Common myeloid progenitor, CD34-positive (primary cell): ENCODE measurements around the gene MRPS18A.

Experiments used
- CTCF ChIA-PET: fragments of 350-600 bp; sonication (Branson Sonifier 250); formaldehyde crosslinking; loops from one replicate; lab custom pipeline; 2021; ENCODE audit warnings: antibody characterized with exemption; lab: Charles Lee
- POLR2A ChIA-PET: fragments of 350-600 bp; sonication (Branson Sonifier 250); formaldehyde crosslinking; loops from one replicate; lab custom pipeline; 2021; ENCODE audit warnings: antibody characterized with exemption; lab: Charles Lee
- DNase-seq, 3 donors: peaks; one replicate each; pipeline versions ENCODE4 v3.0.0 to v3.0.0-alpha.2; 2013
- H3K27ac ChIP-seq, 2 experiments: 1 replicate in 1 of 2; 2 replicates in 1 of 2; pipeline ENCODE4 v1.7.0; 2013; ENCODE audit warnings: inconsistent platforms in 2 of 2, low read length in 2 of 2, mild to moderate bottlenecking in 2 of 2, low read depth in 1 of 2, moderate library complexity in 1 of 2; ENCODE audit not compliant: severe bottlenecking in 2 of 2, insufficient read depth in 1 of 2, poor library complexity in 1 of 2
- H3K27me3 ChIP-seq, 5 experiments: replicated peaks in 2 of 5; 1 replicate in 3 of 5; 2 replicates in 2 of 5; pipeline versions ENCODE4 v1.6.1 to v1.7.0; 2013; ENCODE audit warnings: low read length in 4 of 5, mild to moderate bottlenecking in 2 of 5, moderate library complexity in 2 of 5, inconsistent platforms in 1 of 5; ENCODE audit not compliant: insufficient read depth in 5 of 5, control insufficient read depth in 4 of 5
- H3K36me3 ChIP-seq, 4 experiments: 1 replicate in 2 of 4; 2 replicates in 2 of 4; pipeline versions ENCODE4 v1.6.1 to v1.7.0; 2013; ENCODE audit warnings: low read length in 3 of 4, control low read depth in 1 of 4, mild to moderate bottlenecking in 1 of 4; ENCODE audit not compliant: control insufficient read depth in 4 of 4, insufficient read depth in 4 of 4
- H3K4me1 ChIP-seq, 4 experiments: 1 replicate in 3 of 4; 2 replicates in 1 of 4; pipeline versions ENCODE4 v1.6.1 to v1.7.1; 2013; ENCODE audit warnings: low read length in 3 of 4, mild to moderate bottlenecking in 3 of 4, control low read depth in 1 of 4, inconsistent platforms in 1 of 4, moderate library complexity in 1 of 4; ENCODE audit not compliant: control insufficient read depth in 4 of 4, insufficient read depth in 4 of 4; ENCODE audit errors: control extremely low read depth in 1 of 4
- H3K4me3 ChIP-seq, 7 experiments: 1 replicate in 4 of 7; 2 replicates in 3 of 7; pipeline versions ENCODE4 v1.5.1 to v1.7.0; 2013; ENCODE audit warnings: mild to moderate bottlenecking in 7 of 7, low read length in 6 of 7, moderate library complexity in 6 of 7, inconsistent platforms in 2 of 7, low read depth in 2 of 7, control low read depth in 1 of 7; ENCODE audit not compliant: insufficient read depth in 4 of 7, control insufficient read depth in 1 of 7; ENCODE audit errors: extremely low read depth in 1 of 7
- H3K9me3 ChIP-seq, 5 experiments: 1 replicate in 4 of 5; 2 replicates in 1 of 5; pipeline versions ENCODE4 v1.6.1 to v1.7.1; 2013; ENCODE audit warnings: low read length in 4 of 5, mild to moderate bottlenecking in 2 of 5, inconsistent platforms in 1 of 5, low read depth in 1 of 5, moderate library complexity in 1 of 5; ENCODE audit not compliant: control insufficient read depth in 4 of 5, insufficient read depth in 2 of 5; ENCODE audit errors: control extremely low read depth in 1 of 5
- WGBS: methylation state at CpG from one replicate; pipeline ENCODE4 v1.1.5; 2013; ENCODE audit not compliant: insufficient coverage; 5-methylcytosine and 5-hydroxymethylcytosine counted together

The MRPS18A gene

DNA sequence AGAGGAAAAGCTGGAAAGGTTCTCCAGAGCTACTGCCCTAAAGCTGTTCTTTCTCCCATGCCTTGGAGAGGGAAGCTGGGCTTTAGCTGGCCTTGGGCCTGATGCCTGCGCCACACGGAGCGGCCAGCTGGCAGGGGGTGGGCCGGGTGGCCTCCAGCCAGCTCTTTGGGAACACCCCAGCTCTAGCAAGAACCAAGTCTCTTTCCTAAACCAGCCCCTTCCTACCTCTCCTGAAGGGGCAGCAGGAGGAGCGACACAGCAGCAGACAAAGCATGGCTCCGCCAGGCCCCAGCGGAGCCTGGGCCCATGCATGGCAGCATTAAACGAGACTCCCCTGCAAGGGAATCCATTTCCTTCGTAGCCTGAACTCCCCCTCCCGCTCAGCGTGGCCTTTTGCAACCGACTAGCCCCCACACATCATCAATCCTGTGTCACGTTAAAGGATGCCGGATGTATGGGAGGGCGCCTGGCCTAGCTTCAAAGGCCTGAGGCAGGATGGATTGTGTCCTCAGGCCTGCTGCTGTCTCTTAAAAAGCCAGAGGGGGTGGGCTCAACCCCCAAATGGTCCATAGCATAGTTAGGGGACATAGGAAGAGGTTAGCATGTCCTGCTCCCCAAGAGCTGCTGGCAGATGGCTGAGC is 14.0 kb downstream of the MRPS18A start:
- DNase-seq, result no peak
- POLR2A ChIA-PET, result no interaction called here
- H3K4me3 ChIP-seq, result no peak overlapping the region
- peaks cover 0 to 12% (median 0%) of the 10 kb centered on the region in 4 experiments for H3K4me1 ChIP-seq
- H3K9me3 ChIP-seq, result no peaks in the 10 kb centered on the region
- CTCF ChIA-PET, result interaction anchor here (0.7 to 1.9 kb wide), 4 partner anchors 9 to 278 kb away, joined by 3 to 5 read pairs (median 4); no protein-coding TSS in a partner anchor
- 98% methylated on average over 14 of the region's 15 CpGs for WGBS
- no peak overlapping the region for H3K27ac ChIP-seq
- H3K27me3 ChIP-seq, result no peaks in the 10 kb centered on the region
- peaks cover 18 to 78% (median 71%) of the 10 kb centered on the region in 4 experiments for H3K36me3 ChIP-seq

DNA sequence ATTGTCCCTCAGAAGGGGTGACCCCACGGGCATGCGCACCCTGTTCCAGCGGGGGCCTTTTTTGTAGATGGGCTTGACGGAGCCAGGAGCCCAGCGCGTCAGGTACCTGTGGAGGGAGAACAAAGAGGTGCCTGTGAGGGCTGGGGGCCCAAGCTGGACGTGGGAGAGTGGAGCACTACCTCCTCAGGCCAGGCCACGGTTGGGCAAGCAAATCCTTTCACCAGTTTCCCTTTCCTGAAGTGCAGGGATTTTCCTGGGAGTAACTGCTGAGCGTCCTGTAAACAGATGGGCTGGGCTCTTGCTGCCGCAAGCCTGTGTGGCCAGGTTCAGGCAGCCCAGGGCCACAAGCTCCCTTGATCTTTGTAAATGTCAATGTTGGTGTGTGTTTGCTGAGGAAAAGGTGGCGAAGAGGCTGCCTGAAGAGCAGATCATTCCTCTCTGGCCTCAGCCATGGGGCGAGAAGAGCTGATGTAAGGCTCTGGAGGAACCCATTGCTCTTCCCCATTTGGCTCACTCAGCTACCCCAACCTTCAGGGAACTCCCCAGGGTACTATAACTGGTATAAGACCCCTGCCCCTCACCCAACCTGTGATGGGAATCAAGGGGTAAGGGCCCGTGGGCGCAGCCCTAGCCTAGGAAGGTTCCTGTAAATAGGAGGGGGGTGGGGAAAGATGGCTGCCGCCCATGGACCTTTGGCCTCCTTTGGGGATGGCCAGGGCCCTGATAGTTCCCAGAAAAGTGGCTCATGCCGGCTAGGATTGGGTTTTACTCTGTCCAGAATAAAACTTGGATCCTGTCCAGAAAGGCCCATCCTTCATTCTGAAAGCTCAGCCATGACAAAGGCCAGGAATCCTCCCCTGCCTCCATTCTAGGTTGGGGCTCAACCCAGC is 15.5 kb downstream of the MRPS18A start:
- no peak overlapping the region for H3K4me3 ChIP-seq
- POLR2A ChIA-PET, result no interaction called here
- CTCF ChIA-PET, result interaction anchor here (0.9 to 9.1 kb wide), 7 partner anchors 16 to 405 kb away, joined by 3 to 89 read pairs (median 5); no protein-coding TSS in a partner anchor
- peaks cover 13 to 63% (median 56%) of the 10 kb centered on the region in 4 experiments for H3K36me3 ChIP-seq
- no peaks in the 10 kb centered on the region for H3K27me3 ChIP-seq
- no peak overlapping the region for H3K27ac ChIP-seq
- peaks cover 0 to 18% (median 13%) of the 10 kb centered on the region in 4 experiments for H3K4me1 ChIP-seq
- H3K9me3 ChIP-seq, result no peaks in the 10 kb centered on the region
- WGBS, result 95% methylated on average over 14 of the region's 16 CpGs
- no peak for DNase-seq

DNA sequence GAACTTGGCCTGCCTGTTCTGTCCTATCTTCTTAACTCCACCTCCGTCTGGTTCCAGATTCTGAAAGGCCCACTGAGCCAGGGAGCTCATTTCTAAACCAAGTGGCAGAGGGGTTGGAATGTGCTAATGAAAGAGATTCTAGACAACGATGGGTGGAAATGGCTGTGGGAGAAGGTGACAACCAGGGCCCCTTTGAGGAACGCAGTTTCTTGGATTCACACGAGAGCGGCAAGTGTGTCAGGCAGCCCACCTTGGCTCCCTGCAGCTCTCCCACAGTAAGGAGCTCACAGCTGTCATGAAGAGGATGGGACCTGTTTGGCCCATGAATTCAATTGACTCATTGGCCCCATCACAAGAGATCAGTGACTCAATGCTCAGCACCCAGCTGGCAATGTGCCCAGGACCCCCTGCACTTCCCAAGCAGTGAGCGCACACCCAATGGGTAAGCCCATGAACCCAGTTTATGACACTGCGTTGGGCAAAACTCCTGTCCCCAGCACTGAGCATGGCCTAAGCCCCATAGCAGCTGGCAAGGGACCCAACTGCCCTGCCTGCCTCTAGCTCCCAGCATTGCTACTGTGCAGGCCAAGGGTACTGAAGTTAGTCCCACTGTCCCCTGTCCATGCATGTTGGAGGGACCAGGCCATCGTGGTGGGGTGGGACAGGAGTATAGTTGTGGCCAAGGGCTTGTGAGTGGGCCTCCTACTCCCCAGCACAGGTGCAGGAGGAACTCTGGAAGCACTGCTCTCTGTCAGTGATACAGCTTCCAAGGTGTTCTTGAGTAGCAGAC is 16.4 kb downstream of the MRPS18A start:
- Histone ChIP-seq H3K9me3 (no peaks in the 10 kb centered on the region), H3K27ac (no peak overlapping the region), H3K36me3 (peaks cover 13 to 55% (median 48%) of the 10 kb centered on the region in 4 experiments), H3K27me3 (no peaks in the 10 kb centered on the region), H3K4me1 (peaks cover 0 to 18% (median 14%) of the 10 kb centered on the region in 4 experiments), H3K4me3 (no peak overlapping the region)
- POLR2A ChIA-PET, result no interaction called here
- DNase-seq, result no peak
- CTCF ChIA-PET, result interaction anchor here (0.8 to 9.1 kb wide), 10 partner anchors 17 to 406 kb away, joined by 3 to 89 read pairs (median 4); no protein-coding TSS in a partner anchor
- WGBS, result 94% methylated on average over 7 of the region's 8 CpGs

DNA sequence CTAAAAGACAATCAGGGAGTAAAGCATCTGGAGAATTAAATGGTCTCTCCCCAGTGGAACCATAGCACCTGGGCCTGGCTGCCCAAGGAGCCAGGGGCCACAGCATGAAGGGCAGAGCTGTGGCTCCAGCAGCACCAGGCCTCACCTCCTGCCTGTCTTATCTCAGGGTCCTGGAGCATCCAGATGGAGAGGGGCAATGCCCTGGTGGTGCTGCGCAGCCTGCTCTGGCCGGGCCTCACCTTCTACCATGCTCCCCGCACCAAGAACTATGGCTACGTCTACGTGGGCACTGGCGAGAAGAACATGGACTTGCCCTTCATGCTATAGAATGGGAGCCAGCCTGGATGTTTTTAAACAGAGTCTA is 17.0 kb downstream of the MRPS18A start:
- H3K4me1 ChIP-seq, result peaks cover 0 to 18% (median 14%) of the 10 kb centered on the region in 4 experiments
- DNase-seq, result no peak
- peaks cover 13 to 50% (median 42%) of the 10 kb centered on the region in 4 experiments for H3K36me3 ChIP-seq
- no peak overlapping the region for H3K4me3 ChIP-seq
- H3K27ac ChIP-seq, result no peak overlapping the region
- no peaks in the 10 kb centered on the region for H3K27me3 ChIP-seq
- POLR2A ChIA-PET, result no interaction called here
- WGBS, result 98% methylated on average over 5 of the region's 6 CpGs
- H3K9me3 ChIP-seq, result no peaks in the 10 kb centered on the region
- CTCF ChIA-PET, result interaction anchor here (0.8 to 9.1 kb wide), 9 partner anchors 18 to 407 kb away, joined by 3 to 89 read pairs (median 4); no protein-coding TSS in a partner anchor

DNA sequence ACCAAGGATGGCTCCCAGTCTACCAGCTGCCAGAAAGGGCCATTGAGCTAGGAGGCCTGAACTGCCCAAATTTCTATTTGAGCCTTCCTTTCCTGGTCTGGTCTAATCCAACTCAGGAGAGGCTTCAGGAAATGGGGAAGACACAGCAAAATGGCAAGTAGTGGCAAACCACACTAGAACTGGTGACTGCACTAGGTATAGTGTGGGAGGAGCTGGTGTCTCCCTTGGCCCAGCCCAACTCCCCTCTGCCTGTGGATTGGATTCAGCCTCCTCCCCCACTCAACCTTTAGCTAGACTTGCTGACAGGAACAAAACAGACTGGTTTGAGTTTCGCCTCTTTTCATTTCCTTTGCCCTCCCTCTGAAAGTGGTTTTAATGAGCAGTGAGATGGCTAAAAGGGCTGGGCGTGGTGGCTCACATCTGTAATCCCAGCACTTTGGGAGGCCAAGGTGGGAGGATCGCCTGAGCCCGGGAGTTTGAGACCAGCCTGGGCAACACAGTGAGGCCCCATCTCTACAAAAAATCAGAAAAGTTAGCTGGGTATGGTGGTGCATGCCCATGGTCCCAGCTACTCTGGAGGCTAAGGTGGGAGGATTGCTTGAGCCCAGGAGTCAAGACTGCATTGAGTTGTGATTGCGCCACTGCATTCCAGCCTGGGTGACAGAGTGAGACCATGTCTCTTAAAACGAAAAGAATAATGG is 17.5 kb downstream of the MRPS18A start:
- DNase-seq, result no peak
- Histone ChIP-seq H3K9me3 (no peaks in the 10 kb centered on the region), H3K4me3 (no peak overlapping the region), H3K27ac (no peak overlapping the region), H3K27me3 (no peaks in the 10 kb centered on the region), H3K4me1 (peaks cover 0 to 18% (median 14%) of the 10 kb centered on the region in 4 experiments), H3K36me3 (peaks cover 10 to 44% (median 37%) of the 10 kb centered on the region in 4 experiments)
- CTCF ChIA-PET, result interaction anchor here (0.8 to 9.1 kb wide), 12 partner anchors 11 to 407 kb away, joined by 3 to 89 read pairs (median 5); no protein-coding TSS in a partner anchor
- 95% methylated on average over 6 of the region's 6 CpGs for WGBS
- POLR2A ChIA-PET, result no interaction called here
